HEK293 (cell line): ENCODE measurements around the gene TET1.

Experiments used
- CTCF ChIA-PET: fragments of 350-600 bp; formaldehyde crosslinking; extraction: SDS; loops from one replicate; lab custom pipeline; 2021; ENCODE audit warnings: antibody characterized with exemption; lab: Yijun Ruan, JAX
- POLR2A ChIA-PET: fragments of 300-600 bp; formaldehyde crosslinking; extraction: SDS; loops from one replicate; lab custom pipeline; 2020; ENCODE audit warnings: antibody characterized with exemption, inconsistent platforms; lab: Yijun Ruan, JAX
- H3K27ac ChIP-seq: fragments of 200-500 bp; sonication (Bioruptor generic); 2 replicates; pipeline ENCODE4 v1.5.1; 2014; ENCODE audit warnings: low read depth, low read length, control low read depth, inconsistent platforms; ENCODE audit errors: extremely low read depth
- H3K36me3 ChIP-seq, 2 experiments: fragments of 200-500 bp in 1 of 2; sonication (Bioruptor generic) in 1 of 2; 1 replicate in 1 of 2; 2 replicates in 1 of 2; pipeline ENCODE4 v1.5.1; 2014 to 2017; ENCODE audit warnings: inconsistent platforms in 2 of 2, low read length in 2 of 2; ENCODE audit not compliant: control insufficient read depth in 2 of 2, insufficient read depth in 1 of 2
- H3K4me1 ChIP-seq: fragments of 200-500 bp; sonication (Bioruptor generic); 2 replicates; pipeline ENCODE4 v1.5.1; 2014; ENCODE audit warnings: mild to moderate bottlenecking, low read length, inconsistent platforms; ENCODE audit not compliant: control insufficient read depth, insufficient read depth
- H3K4me3 ChIP-seq: 2 replicates; pipeline ENCODE4 v1.5.1; 2011; ENCODE audit warnings: low read depth, mild to moderate bottlenecking, control low read depth, low read length, moderate library complexity
- H3K9me3 ChIP-seq: fragments of 200-500 bp; sonication (Bioruptor generic); 2 replicates; pipeline ENCODE4 v1.5.1; 2014; ENCODE audit warnings: low read depth, low read length, inconsistent platforms; ENCODE audit not compliant: control insufficient read depth, insufficient read depth
- KLF10 ChIP-seq: fragments of 450-650 bp; IDR thresholded peaks from 2 replicates; pipeline ENCODE4 v1.5.1; 2018; ENCODE audit warnings: missing biosample characterization, mild to moderate bottlenecking, missing genetic modification characterization
- KLF7 ChIP-seq: fragments of 450-650 bp; formaldehyde crosslinking; IDR thresholded peaks from 2 replicates; pipeline ENCODE4 v1.5.1; 2016; ENCODE audit warnings: missing biosample characterization, missing genetic modification characterization, borderline replicate concordance
- KLF8 ChIP-seq: fragments of 450-650 bp; formaldehyde crosslinking; IDR thresholded peaks from 2 replicates; pipeline ENCODE4 v1.5.1; 2016; ENCODE audit warnings: missing biosample characterization, missing genetic modification characterization
- PATZ1 ChIP-seq: fragments of 450-650 bp; formaldehyde crosslinking; IDR thresholded peaks from 2 replicates; pipeline ENCODE4 v1.5.1; 2016; ENCODE audit warnings: missing biosample characterization, missing genetic modification characterization
- RBAK ChIP-seq: fragments of 450-650 bp; formaldehyde crosslinking; IDR thresholded peaks from 2 replicates; pipeline ENCODE4 v1.5.1; 2016; ENCODE audit warnings: missing biosample characterization, missing genetic modification characterization
- ZBTB10 ChIP-seq: fragments of 450-650 bp; formaldehyde crosslinking; IDR thresholded peaks from 2 replicates; pipeline ENCODE4 v1.5.1; 2016; ENCODE audit warnings: missing biosample characterization, missing genetic modification characterization
- ZBTB20 ChIP-seq: fragments of 450-650 bp; formaldehyde crosslinking; IDR thresholded peaks from 2 replicates; pipeline ENCODE4 v1.5.1; 2016; ENCODE audit warnings: missing biosample characterization, missing genetic modification characterization
- ZBTB49 ChIP-seq: fragments of 450-650 bp; formaldehyde crosslinking; IDR thresholded peaks from 2 replicates; pipeline ENCODE4 v1.5.1; 2016; ENCODE audit warnings: missing biosample characterization, missing genetic modification characterization, low read depth
- ZNF174 ChIP-seq: fragments of 450-650 bp; formaldehyde crosslinking; IDR thresholded peaks from 2 replicates; pipeline ENCODE4 v1.5.0; 2017; ENCODE audit warnings: missing biosample characterization, mild to moderate bottlenecking, missing genetic modification characterization
- ZNF175 ChIP-seq: fragments of 450-650 bp; formaldehyde crosslinking; IDR thresholded peaks from 2 replicates; pipeline ENCODE4 v1.5.1; 2016; ENCODE audit warnings: missing biosample characterization, missing genetic modification characterization
- ZNF214 ChIP-seq: fragments of 450-650 bp; formaldehyde crosslinking; IDR thresholded peaks from 2 replicates; pipeline ENCODE4 v1.5.1; 2017; ENCODE audit warnings: missing biosample characterization, mild to moderate bottlenecking, missing genetic modification characterization, borderline replicate concordance
- ZNF350 ChIP-seq: fragments of 450-650 bp; formaldehyde crosslinking; IDR thresholded peaks from 2 replicates; pipeline ENCODE4 v1.5.0; 2017; ENCODE audit warnings: missing biosample characterization, mild to moderate bottlenecking, missing genetic modification characterization
- ZNF362 ChIP-seq: fragments of 450-650 bp; formaldehyde crosslinking; IDR thresholded peaks from 2 replicates; pipeline ENCODE4 v1.5.1; 2016; ENCODE audit warnings: missing biosample characterization, missing genetic modification characterization
- ZNF416 ChIP-seq: fragments of 450-650 bp; formaldehyde crosslinking; IDR thresholded peaks from 2 replicates; pipeline ENCODE4 v1.5.1; 2016; ENCODE audit warnings: missing biosample characterization, missing genetic modification characterization
- ZNF423 ChIP-seq: fragments of 450-650 bp; formaldehyde crosslinking; IDR thresholded peaks from 2 replicates; pipeline ENCODE4 v1.5.1; 2016; ENCODE audit warnings: missing biosample characterization, missing genetic modification characterization
- ZNF426 ChIP-seq: fragments of 450-650 bp; formaldehyde crosslinking; IDR thresholded peaks from 2 replicates; pipeline ENCODE4 v1.5.1; 2017; ENCODE audit warnings: missing biosample characterization, missing genetic modification characterization, mild to moderate bottlenecking, inconsistent platforms, moderate library complexity
- ZNF530 ChIP-seq: fragments of 450-650 bp; formaldehyde crosslinking; IDR thresholded peaks from 2 replicates; pipeline ENCODE4 v1.5.1; 2016; ENCODE audit warnings: low read depth, missing biosample characterization, missing genetic modification characterization
- ZNF558 ChIP-seq: fragments of 450-650 bp; formaldehyde crosslinking; IDR thresholded peaks from 2 replicates; pipeline ENCODE4 v1.5.1; 2016; ENCODE audit warnings: missing biosample characterization, missing genetic modification characterization
- ZNF621 ChIP-seq: fragments of 450-650 bp; formaldehyde crosslinking; IDR thresholded peaks from 2 replicates; pipeline ENCODE4 v1.5.1; 2017; ENCODE audit warnings: missing biosample characterization, missing genetic modification characterization
- ZNF791 ChIP-seq: fragments of 450-650 bp; formaldehyde crosslinking; IDR thresholded peaks from 2 replicates; pipeline ENCODE4 v1.5.1; 2016; ENCODE audit warnings: missing biosample characterization, missing genetic modification characterization
- ZSCAN18 ChIP-seq: fragments of 450-650 bp; formaldehyde crosslinking; IDR thresholded peaks from 2 replicates; pipeline ENCODE4 v1.5.1; 2016; ENCODE audit warnings: missing biosample characterization, missing genetic modification characterization

The TET1 gene

GRCh38 chr10:68725016-68725415, 164.9 kb downstream of the TET1 start:
- POLR2A ChIA-PET: no interaction called here
- Histone ChIP-seq H3K4me1 (no peaks in the 10 kb centered on the region; the same call in 1 of the 2 replicates), H3K4me3 (no peak overlapping the region), H3K27ac (no peak overlapping the region), H3K9me3 (no peaks in the 10 kb centered on the region), H3K36me3 (peaks cover 62% of the 10 kb centered on the region in 2 experiments; a peak in 2 of 3 replicates)
- CTCF ChIA-PET: interaction anchor here (1.2 kb wide), 1 partner anchor 174 kb away, joined by 4 read pairs; no protein-coding TSS in a partner anchor
- TF ChIP-seq KLF8 (tag by site-specific recombination): no peak
- TF ChIP-seq ZBTB10: no peak
- no peak for TF ChIP-seq KLF7 (tag by site-specific recombination)
- TF ChIP-seq ZNF423 (tag by site-specific recombination): no peak
- TF ChIP-seq PATZ1: no peak
- TF ChIP-seq ZBTB20: no peak
- no peak for TF ChIP-seq ZNF426
- TF ChIP-seq ZNF530 (tag by site-specific recombination): no peak
- no peak for TF ChIP-seq ZNF175
- TF ChIP-seq ZNF621 (tag by site-specific recombination): no peak

- Histone ChIP-seq H3K36me3 (peaks cover 80 to 83% of the 10 kb centered on the region in 2 experiments), H3K4me1 (no peaks in the 10 kb centered on the region; the same call in 1 of the 2 replicates), H3K4me3 (no peak overlapping the region), H3K27ac (no peak overlapping the region)
- TF ChIP-seq ZNF362 (tag by site-specific recombination) (0 out of 2 replicates have a peak, but pooled peaks have one; percentile 4), RBAK (tag by site-specific recombination) (no peak)
- TF ChIP-seq, all 188 proteins: peak for 1
- ChIA-PET CTCF (interaction anchor here (0.5 to 1.4 kb wide), 3 partner anchors 45 to 176 kb away, joined by 3 to 4 read pairs (median 3); no protein-coding TSS in a partner anchor), POLR2A (no interaction called here)
- no peaks in the 10 kb centered on the region for H3K9me3 ChIP-seq
These were observed 167.0 kb downstream of the TET1 start for GRCh38 chr10:68727146-68727545.

- ChIA-PET CTCF (no interaction called here), POLR2A (interaction anchor here (0.6 to 1.7 kb wide), 2 partner anchors 10 to 843 kb away, joined by 3 read pairs; no protein-coding TSS in a partner anchor)
- Histone ChIP-seq H3K4me3 (no peak overlapping the region), H3K36me3 (peaks cover 82 to 84% of the 10 kb centered on the region in 2 experiments), H3K4me1 (no peaks in the 10 kb centered on the region), H3K27ac (no peak overlapping the region), H3K9me3 (no peaks in the 10 kb centered on the region)
- TF ChIP-seq ZSCAN18 (tag by site-specific recombination): no peak
- TF ChIP-seq ZNF214: no peak
- no peak for TF ChIP-seq ZNF350 (tag by site-specific recombination)
- no peak for TF ChIP-seq ZNF416 (tag by site-specific recombination)
- TF ChIP-seq ZNF558: no peak
- TF ChIP-seq ZBTB49 (tag by site-specific recombination): no peak
- no peak for TF ChIP-seq ZNF174 (tag by site-specific recombination)
- no peak for TF ChIP-seq ZNF791
- no peak for TF ChIP-seq KLF10 (tag by site-specific recombination)
These were observed 172.5 kb downstream of the TET1 start for GRCh38 chr10:68732651-68733050.
